ENCODE measurements around the gene AKR1C4.

GRCh38 chr10:5260828-5261227 is 64.2 kb downstream of the AKR1C4 start:
- TF ChIP-seq POLR2A (IDR thresholded peaks at IDR 0.05): no peak
- TF ChIP-seq, protein P1, sequence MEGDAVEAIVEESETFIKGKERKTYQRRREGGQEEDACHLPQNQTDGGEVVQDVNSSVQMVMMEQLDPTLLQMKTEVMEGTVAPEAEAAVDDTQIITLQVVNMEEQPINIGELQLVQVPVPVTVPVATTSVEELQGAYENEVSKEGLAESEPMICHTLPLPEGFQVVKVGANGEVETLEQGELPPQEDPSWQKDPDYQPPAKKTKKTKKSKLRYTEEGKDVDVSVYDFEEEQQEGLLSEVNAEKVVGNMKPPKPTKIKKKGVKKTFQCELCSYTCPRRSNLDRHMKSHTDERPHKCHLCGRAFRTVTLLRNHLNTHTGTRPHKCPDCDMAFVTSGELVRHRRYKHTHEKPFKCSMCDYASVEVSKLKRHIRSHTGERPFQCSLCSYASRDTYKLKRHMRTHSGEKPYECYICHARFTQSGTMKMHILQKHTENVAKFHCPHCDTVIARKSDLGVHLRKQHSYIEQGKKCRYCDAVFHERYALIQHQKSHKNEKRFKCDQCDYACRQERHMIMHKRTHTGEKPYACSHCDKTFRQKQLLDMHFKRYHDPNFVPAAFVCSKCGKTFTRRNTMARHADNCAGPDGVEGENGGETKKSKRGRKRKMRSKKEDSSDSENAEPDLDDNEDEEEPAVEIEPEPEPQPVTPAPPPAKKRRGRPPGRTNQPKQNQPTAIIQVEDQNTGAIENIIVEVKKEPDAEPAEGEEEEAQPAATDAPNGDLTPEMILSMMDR (IDR thresholded peaks at IDR 0.05): no peak
